Smooth muscle cell (in vitro differentiated cells): ENCODE data around the gene LHPP. TPM values are rescaled to one million over a fixed set of nuclear protein-coding genes. Genes with fewer than 3 reads are reported as not detected.

Experiments used
- DNase-seq: peaks from one replicate; lab custom pipeline; 2025; ENCODE audit not compliant: unreplicated experiment; lab: John Stamatoyannopoulos, UW
- H2AFZ ChIP-seq: fragments of 200-600 bp; sonication (generic); 2 replicates; pipeline ENCODE4 v1.6.0; 2016; ENCODE audit warnings: antibody characterized with exemption, low read depth, mild to moderate bottlenecking
- H3F3A ChIP-seq: fragments of 200-600 bp; sonication (generic); 2 replicates; pipeline ENCODE4 v1.6.0; 2017; ENCODE audit warnings: antibody characterized with exemption, low read depth
- H3K27ac ChIP-seq: fragments of 200-600 bp; sonication (generic); 2 replicates; pipeline ENCODE4 v1.5.1; 2016; ENCODE audit warnings: low read depth, mild to moderate bottlenecking
- H3K27me3 ChIP-seq: fragments of 200-600 bp; sonication (generic); 2 replicates; pipeline ENCODE4 v1.6.1; 2016; ENCODE audit warnings: low read depth, mild to moderate bottlenecking
- H3K36me3 ChIP-seq: fragments of 200-600 bp; sonication (generic); 2 replicates; pipeline ENCODE4 v1.5.1; 2016; ENCODE audit warnings: low read depth
- H3K4me1 ChIP-seq: fragments of 200-600 bp; sonication (generic); 2 replicates; pipeline ENCODE4 v1.5.1; 2016; ENCODE audit warnings: low read depth
- H3K4me2 ChIP-seq: fragments of 200-600 bp; sonication (generic); 2 replicates; pipeline ENCODE4 v1.6.0; 2016; ENCODE audit warnings: mild to moderate bottlenecking
- H3K4me3 ChIP-seq: fragments of 200-600 bp; sonication (generic); 2 replicates; pipeline ENCODE4 v1.5.1; 2016; ENCODE audit warnings: mild to moderate bottlenecking
- H3K79me2 ChIP-seq: fragments of 200-600 bp; sonication (generic); 2 replicates; pipeline ENCODE4 v1.6.0; 2016; ENCODE audit warnings: low read depth, mild to moderate bottlenecking
- H3K9ac ChIP-seq: fragments of 200-600 bp; sonication (generic); 2 replicates; pipeline ENCODE4 v1.6.0; 2016; ENCODE audit warnings: low read depth
- H3K9me3 ChIP-seq: fragments of 200-600 bp; sonication (generic); replicated peaks from 2 replicates; pipeline ENCODE4 v1.5.1; 2016; ENCODE audit warnings: low read depth
- H4K20me1 ChIP-seq: fragments of 200-600 bp; sonication (generic); 2 replicates; pipeline ENCODE4 v1.6.0; 2016; ENCODE audit warnings: low read depth
- WGBS: methylation state at CpG from one replicate; pipeline ENCODE4 v1.1.7; 2016; ENCODE audit warnings: low lambda C conversion rate; 5-methylcytosine and 5-hydroxymethylcytosine counted together
- polyA plus RNA-seq: library from polyadenylated mRNA; unstranded; fragments of >200 nt; fragmentation: Nextera tagmentation; extraction: Ambion mirVana; gene quantifications from 2 replicates; pipeline ENCODE4 v1.2.1, GENCODE V29; 2016
- total RNA-seq: library from RNA; depleted of rRNA; stranded (reverse); fragments of >200 nt; gene quantifications from 2 replicates; pipeline ENCODE4 v1.2.3, GENCODE V29; 2014
- TF ChIP-seq, protein P1 (sequence below): fragments of 200-600 bp; sonication (generic); IDR thresholded peaks from 2 replicates; pipeline ENCODE4 v1.5.1; 2017; ENCODE audit warnings: borderline replicate concordance, mild to moderate bottlenecking, antibody characterized with exemption; ENCODE audit not compliant: insufficient read depth, poor library complexity, severe bottlenecking

The LHPP gene
- total and polyA plus RNA-seq, 2 experiments from 2014 or later: 7.6 to 14.0 TPM

GRCh38 chr10:124525751-124526600 is 64.4 kb downstream of the LHPP start:
- H3K27me3 ChIP-seq: no peaks in the 10 kb centered on the region
- DNase-seq: no peak
- H3K9ac ChIP-seq: no peak overlapping the region
- H3K4me1 ChIP-seq: no peaks in the 10 kb centered on the region
- 92% methylated on average over 20 of the region's 20 CpGs for WGBS
- H4K20me1 ChIP-seq: no peaks in the 10 kb centered on the region
- no peak overlapping the region for H3K27ac ChIP-seq
- H3F3A ChIP-seq: no peaks in the 10 kb centered on the region
- H3K9me3 ChIP-seq: no peaks in the 10 kb centered on the region
- TF ChIP-seq, protein P1, sequence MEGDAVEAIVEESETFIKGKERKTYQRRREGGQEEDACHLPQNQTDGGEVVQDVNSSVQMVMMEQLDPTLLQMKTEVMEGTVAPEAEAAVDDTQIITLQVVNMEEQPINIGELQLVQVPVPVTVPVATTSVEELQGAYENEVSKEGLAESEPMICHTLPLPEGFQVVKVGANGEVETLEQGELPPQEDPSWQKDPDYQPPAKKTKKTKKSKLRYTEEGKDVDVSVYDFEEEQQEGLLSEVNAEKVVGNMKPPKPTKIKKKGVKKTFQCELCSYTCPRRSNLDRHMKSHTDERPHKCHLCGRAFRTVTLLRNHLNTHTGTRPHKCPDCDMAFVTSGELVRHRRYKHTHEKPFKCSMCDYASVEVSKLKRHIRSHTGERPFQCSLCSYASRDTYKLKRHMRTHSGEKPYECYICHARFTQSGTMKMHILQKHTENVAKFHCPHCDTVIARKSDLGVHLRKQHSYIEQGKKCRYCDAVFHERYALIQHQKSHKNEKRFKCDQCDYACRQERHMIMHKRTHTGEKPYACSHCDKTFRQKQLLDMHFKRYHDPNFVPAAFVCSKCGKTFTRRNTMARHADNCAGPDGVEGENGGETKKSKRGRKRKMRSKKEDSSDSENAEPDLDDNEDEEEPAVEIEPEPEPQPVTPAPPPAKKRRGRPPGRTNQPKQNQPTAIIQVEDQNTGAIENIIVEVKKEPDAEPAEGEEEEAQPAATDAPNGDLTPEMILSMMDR: no peak
- H3K79me2 ChIP-seq: no peaks in the 10 kb centered on the region
- no peak overlapping the region for H2AFZ ChIP-seq
- H3K36me3 ChIP-seq: no peaks in the 10 kb centered on the region
- H3K4me2 ChIP-seq: no peak overlapping the region
- no peak overlapping the region for H3K4me3 ChIP-seq

DNA sequence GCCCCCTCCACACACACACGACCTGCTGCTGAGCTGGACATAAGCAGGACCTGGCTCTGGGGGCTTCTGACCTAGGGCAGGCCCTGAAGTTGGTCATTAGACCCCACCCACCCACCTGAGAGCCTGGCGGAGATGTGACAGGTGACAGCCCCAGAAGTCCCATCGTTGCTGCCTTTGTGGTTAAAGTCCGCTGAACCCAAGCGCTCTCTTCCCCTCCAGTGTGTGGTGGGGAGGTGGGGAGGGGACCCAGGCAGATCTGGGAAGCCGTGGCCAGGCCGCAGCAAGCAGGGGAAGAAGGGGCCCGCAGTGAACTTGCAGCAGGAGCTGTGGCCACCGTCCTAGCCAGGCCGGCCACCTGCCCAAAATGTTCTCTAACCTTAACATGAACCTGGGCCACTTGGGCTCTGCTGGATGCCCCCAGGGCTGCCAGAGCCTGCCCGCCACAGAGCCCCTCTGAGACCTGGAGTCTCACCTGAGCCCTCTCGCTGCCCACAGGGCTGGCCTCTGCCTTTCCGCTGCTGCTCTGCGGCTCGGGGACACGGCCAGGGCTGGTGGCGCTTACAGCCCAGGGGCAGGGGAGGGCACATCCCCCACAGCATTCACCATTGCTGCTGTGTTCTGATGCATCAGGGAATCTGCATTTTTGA is 65.1 kb downstream of the LHPP start:
- H3K36me3 ChIP-seq: no peaks in the 10 kb centered on the region
- no peak overlapping the region for H3K9ac ChIP-seq
- TF ChIP-seq, protein P1: no peak
- H3K79me2 ChIP-seq: no peaks in the 10 kb centered on the region
- no peak overlapping the region for H3K4me3 ChIP-seq
- no peaks in the 10 kb centered on the region for H3F3A ChIP-seq
- WGBS: 89% methylated on average over 17 of the region's 17 CpGs
- no peak for DNase-seq
- no peaks in the 10 kb centered on the region for H3K4me1 ChIP-seq
- no peak overlapping the region for H3K27ac ChIP-seq
- no peaks in the 10 kb centered on the region for H3K9me3 ChIP-seq
- H3K27me3 ChIP-seq: no peaks in the 10 kb centered on the region
- no peak overlapping the region for H3K4me2 ChIP-seq
- no peak overlapping the region for H2AFZ ChIP-seq
- H4K20me1 ChIP-seq: no peaks in the 10 kb centered on the region

DNA sequence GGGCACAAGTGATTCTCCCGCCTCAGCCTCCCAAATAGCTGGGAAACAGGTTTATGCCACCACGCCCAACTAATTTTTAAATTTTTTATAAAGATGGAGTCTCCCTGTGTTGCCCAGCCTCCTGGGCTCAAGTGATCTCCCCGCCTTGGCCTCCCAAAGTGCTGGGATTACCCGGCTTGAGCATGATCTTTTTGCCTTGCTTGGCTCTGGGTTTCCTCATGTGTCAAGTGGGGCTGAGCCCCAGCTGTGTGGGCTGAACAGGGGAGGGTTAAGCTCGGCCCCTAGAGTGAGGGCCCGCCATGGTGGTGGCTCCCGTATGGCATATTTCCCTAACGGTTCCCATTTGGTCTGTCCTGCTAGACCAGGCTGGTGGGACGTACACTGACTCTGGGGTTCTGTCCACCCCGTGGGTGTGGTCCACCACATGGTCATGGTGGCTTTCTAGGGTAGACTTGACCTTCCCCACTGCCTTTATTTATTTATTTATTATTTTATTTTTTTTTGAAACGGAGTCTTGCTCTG is 66.3 kb downstream of the LHPP start:
- Histone ChIP-seq H3K36me3 (no peaks in the 10 kb centered on the region), H3K4me1 (no peaks in the 10 kb centered on the region), H4K20me1 (no peaks in the 10 kb centered on the region), H3K9ac (no peak overlapping the region), H3K4me2 (no peak overlapping the region), H3K27ac (no peak overlapping the region), H3K4me3 (no peak overlapping the region), H3F3A (no peaks in the 10 kb centered on the region), H3K27me3 (no peaks in the 10 kb centered on the region), H3K9me3 (no peaks in the 10 kb centered on the region), H2AFZ (no peak overlapping the region), H3K79me2 (no peaks in the 10 kb centered on the region)
- DNase-seq: no peak
- TF ChIP-seq, protein P1: no peak
- WGBS: 91% methylated on average over 11 of the region's 11 CpGs
